Left renal pelvis (tissue), 4 donors: ENCODE results near the gene PRKCZ. TPM values are rescaled to one million over a fixed set of nuclear protein-coding genes. Genes with fewer than 3 reads are reported as not detected.

Source experiments
- DNase-seq, 4 donors: peaks; one replicate each; pipeline ENCODE4 v3.0.0-alpha.2; 2013; ENCODE audit warnings: low read depth in 4 of 4, low spot score in 3 of 4
- polyA plus RNA-seq, 4 donors: library from polyadenylated mRNA; unstranded; fragments of 120-200 nt; gene quantifications; one replicate each; pipeline ENCODE4 v1.2.1, GENCODE V29; 2013; ENCODE audit not compliant: insufficient read length in 4 of 4

PRKCZ gene
- polyA plus RNA-seq, 4 donors, result 7.2 to 35.9 (median 32.7) TPM

DNA sequence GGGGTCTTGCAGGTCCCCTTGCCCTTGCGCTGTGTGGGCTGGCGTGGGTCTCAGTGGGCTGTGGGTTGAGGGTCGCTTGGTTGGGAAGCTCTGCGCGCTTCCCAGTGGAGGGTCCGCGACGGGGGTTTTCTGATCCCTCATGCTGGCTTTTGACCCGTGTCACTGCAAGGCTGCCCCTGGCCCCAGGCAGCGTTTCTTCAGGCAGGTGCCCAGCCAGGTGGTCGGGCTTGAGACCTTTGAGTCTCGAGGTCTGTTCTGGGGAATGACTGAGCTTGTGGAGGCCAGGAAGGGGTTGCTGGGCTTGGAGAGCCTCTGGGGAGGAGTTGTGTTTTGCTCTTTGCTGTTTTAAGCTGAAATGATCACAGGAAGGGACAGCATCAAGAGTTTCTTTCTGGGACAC, 183.3 kb downstream of the PRKCZ start:
- DNase-seq, result no peak

- no peak for DNase-seq
Observed at GRCh38 chr1:2233997-2234761, 184.0 kb downstream of the PRKCZ start.

DNA sequence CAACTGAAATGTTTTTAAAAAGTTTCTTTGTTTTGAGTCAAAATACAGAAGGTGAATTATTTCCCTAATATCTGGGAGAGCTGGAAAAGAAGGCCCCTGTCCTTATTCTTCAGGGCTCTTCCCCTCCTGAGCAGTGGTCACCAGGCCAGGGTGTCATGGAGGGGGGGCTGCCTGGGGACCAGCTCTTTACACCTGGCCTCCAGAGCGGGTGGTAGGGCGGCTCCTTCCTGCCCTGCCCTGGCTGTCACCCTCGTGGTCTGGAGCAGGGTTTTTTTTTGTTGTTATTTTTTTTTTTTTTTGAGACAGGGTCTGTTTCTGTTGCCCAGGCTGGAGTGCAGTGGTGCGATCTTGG, 184.5 kb downstream of the PRKCZ start:
- DNase-seq, result no peak

Other genes with a start within 250 kb of the PRKCZ start
- gene GNB1, start 159.3 kb upstream of the PRKCZ start, polyA plus RNA-seq, result 100 to 1,000 TPM; 262 to 314 (median 273) TPM
- gene CALML6, start 135.2 kb upstream of the PRKCZ start, polyA plus RNA-seq, result 1 to 10 TPM in 1 of 4 donors, under 1 TPM in 3; 0.18 to 1.2 (median 0.42) TPM
- 1 to 10 TPM in 2 of 4 donors, under 1 TPM in 2; 0.38 to 1.3 (median 1.1) TPM for gene TMEM52, start 131.1 kb upstream of the PRKCZ start, polyA plus RNA-seq
- gene CFAP74, start 46.6 kb upstream of the PRKCZ start, polyA plus RNA-seq, result 1 to 10 TPM in 1 of 4 donors, under 1 TPM in 3; 0.27 to 1.3 (median 0.59) TPM
- 1 to 10 TPM in 2 of 4 donors, under 1 TPM in 2; 0.86 to 1.6 (median 1.1) TPM for gene GABRD, start 31.1 kb upstream of the PRKCZ start, polyA plus RNA-seq
- 10 to 100 TPM; 28.0 to 68.3 (median 36.1) TPM for gene FAAP20, start 144.4 kb downstream of the PRKCZ start, polyA plus RNA-seq
- gene SKI, start 177.9 kb downstream of the PRKCZ start, polyA plus RNA-seq, result 10 to 100 TPM; 51.6 to 83.7 (median 57.2) TPM